SK-N-SH (cell line): ENCODE results near the gene MRM3. TPM values are rescaled to one million over a fixed set of nuclear protein-coding genes. Genes with fewer than 3 reads are reported as not detected.

Source experiments
- CTCF ChIA-PET: fragments of 300-600, 350-600 bp; formaldehyde crosslinking; extraction: SDS; loops from one replicate; lab custom pipeline; 2021; lab: Yijun Ruan, JAX
- POLR2A ChIA-PET: fragments of 350-600 bp; sonication (Branson Sonifier 250); formaldehyde crosslinking; extraction: SDS; loops from one replicate; lab custom pipeline; 2020; ENCODE audit warnings: antibody characterized with exemption, inconsistent platforms; lab: Yijun Ruan, JAX
- DNase-seq: peaks from one replicate; pipeline ENCODE4 v3.0.0; 2012
- H2AFZ ChIP-seq: fragments of 200-600 bp; sonication (generic); 2 replicates; pipeline ENCODE4 v1.8.1; 2016; ENCODE audit warnings: antibody characterized with exemption, mild to moderate bottlenecking, low read depth
- H3F3A ChIP-seq: fragments of 200-600 bp; sonication (generic); replicated peaks from 2 replicates; pipeline ENCODE3; 2016; ENCODE audit warnings: antibody characterized with exemption, mild to moderate bottlenecking; ENCODE audit not compliant: insufficient read depth
- H3K27ac ChIP-seq, 2 experiments: fragments of 200-500 bp in 1 of 2; fragments of 200-600 bp in 1 of 2; sonication (Bioruptor generic) in 1 of 2; sonication (generic), shearing (Covaris generic) in 1 of 2; 2 replicates each; pipeline versions ENCODE4 v1.5.1 to v1.6.1; 2014 to 2016; ENCODE audit warnings: low read depth in 2 of 2, inconsistent platforms in 1 of 2, low read length in 1 of 2, mild to moderate bottlenecking in 1 of 2, mixed read lengths in 1 of 2
- H3K27me3 ChIP-seq: fragments of 200-600 bp; sonication (generic), shearing (Covaris generic); 2 replicates; pipeline ENCODE4 v1.6.1; 2016; ENCODE audit warnings: mixed run types; ENCODE audit not compliant: insufficient read depth
- H3K36me3 ChIP-seq, 2 experiments: fragments of 200-500 bp in 1 of 2; fragments of 200-600 bp in 1 of 2; sonication (Bioruptor generic) in 1 of 2; sonication (generic) in 1 of 2; replicated peaks in 1 of 2; 2 replicates each; pipeline versions ENCODE3 to v1.5.1; 2014 to 2016; ENCODE audit warnings: low read length in 1 of 2, mild to moderate bottlenecking in 1 of 2; ENCODE audit not compliant: insufficient read depth in 2 of 2, control insufficient read depth in 1 of 2
- H3K4me1 ChIP-seq, 2 experiments: fragments of 200-500 bp in 1 of 2; fragments of 200-600 bp in 1 of 2; sonication (Bioruptor generic) in 1 of 2; sonication (generic), shearing (Covaris generic) in 1 of 2; 2 replicates each; pipeline versions ENCODE4 v1.5.1 to v1.6.1; 2014 to 2016; ENCODE audit warnings: low read depth in 1 of 2, low read length in 1 of 2, mixed run types in 1 of 2; ENCODE audit not compliant: insufficient read depth in 2 of 2, control insufficient read depth in 1 of 2
- H3K4me2 ChIP-seq: fragments of 200-600 bp; sonication (generic), shearing (Covaris generic); 2 replicates; pipeline ENCODE4 v1.6.1; 2017; ENCODE audit warnings: mixed run types
- H3K4me3 ChIP-seq, 2 experiments: fragments of 200-500 bp in 1 of 2; fragments of 200-600 bp in 1 of 2; sonication (Bioruptor generic) in 1 of 2; sonication (generic), shearing (Covaris generic) in 1 of 2; 2 replicates each; pipeline versions ENCODE4 v1.5.1 to v1.8.1; 2014 to 2016; ENCODE audit warnings: low read depth in 2 of 2, inconsistent platforms in 1 of 2, low read length in 1 of 2, mild to moderate bottlenecking in 1 of 2, mixed read lengths in 1 of 2, moderate library complexity in 1 of 2
- H3K79me2 ChIP-seq: fragments of 200-600 bp; sonication (generic); 2 replicates; pipeline ENCODE4 v1.8.1; 2017; ENCODE audit warnings: mild to moderate bottlenecking; ENCODE audit not compliant: insufficient read depth
- H3K9ac ChIP-seq: fragments of 200-600 bp; sonication (generic); 2 replicates; pipeline ENCODE4 v1.6.1; 2017; ENCODE audit warnings: mixed run types
- H3K9me2 ChIP-seq: fragments of 200-600 bp; sonication (generic); 2 replicates; pipeline ENCODE4 v1.6.1; 2017; ENCODE audit warnings: mixed run types
- H3K9me3 ChIP-seq: fragments of 200-600 bp; sonication (generic); 2 replicates; pipeline ENCODE4 v1.6.1; 2017; ENCODE audit warnings: mixed run types, mild to moderate bottlenecking, moderate library complexity
- H4K20me1 ChIP-seq: fragments of 200-600 bp; sonication (generic); 2 replicates; pipeline ENCODE4 v1.6.1; 2017; ENCODE audit warnings: mild to moderate bottlenecking, mixed run types; ENCODE audit not compliant: insufficient read depth
- CHD2 ChIP-seq: fragments of 150-350 bp; IDR thresholded peaks from 2 replicates; pipeline ENCODE4 v1.6.1; 2018; ENCODE audit warnings: low read length; ENCODE audit not compliant: partially characterized antibody
- ELF1 ChIP-seq: IDR thresholded peaks from 2 replicates; pipeline ENCODE4 v1.4.0; 2012
- FOSL2 ChIP-seq: IDR thresholded peaks from 2 replicates; pipeline ENCODE4 v1.4.0; 2012; ENCODE audit warnings: low read depth, mild to moderate bottlenecking, moderate library complexity, borderline replicate concordance
- FOXJ3 ChIP-seq: sonication (generic); formaldehyde crosslinking; IDR thresholded peaks from 2 replicates; pipeline ENCODE4 v1.5.1; 2020; ENCODE audit warnings: mild to moderate bottlenecking, missing genetic modification reagents
- FOXM1 ChIP-seq: IDR thresholded peaks from 2 replicates; pipeline ENCODE4 v1.4.0; 2012; ENCODE audit warnings: low read depth, mild to moderate bottlenecking
- GABPA ChIP-seq: IDR thresholded peaks from 2 replicates; pipeline ENCODE4 v1.4.0; 2012; ENCODE audit warnings: low read depth, mild to moderate bottlenecking
- MAX ChIP-seq: IDR thresholded peaks from 2 replicates; pipeline ENCODE4 v1.4.0; 2012; ENCODE audit warnings: low read depth
- PBX3 ChIP-seq: IDR thresholded peaks from 2 replicates; pipeline ENCODE4; 2012
- RCOR1 ChIP-seq: fragments of 150-350 bp; IDR thresholded peaks from 2 replicates; pipeline ENCODE4 v1.6.1; 2017; ENCODE audit warnings: antibody characterized with exemption, low read length
- RXRA ChIP-seq: IDR thresholded peaks from 2 replicates; pipeline ENCODE4 v1.4.0; 2012; ENCODE audit warnings: low read depth, mild to moderate bottlenecking, borderline replicate concordance
- SIN3A ChIP-seq: IDR thresholded peaks from 2 replicates; pipeline ENCODE4 v1.6.1; 2012; ENCODE audit warnings: low read depth, mild to moderate bottlenecking, low read length, moderate library complexity, borderline replicate concordance
- SMC3 ChIP-seq: IDR thresholded peaks from 2 replicates; pipeline ENCODE4 v1.6.1; 2012; ENCODE audit warnings: low read depth, low read length, improper control_type of control experiment
- TAF1 ChIP-seq: IDR thresholded peaks from 2 replicates; pipeline ENCODE4 v1.6.1; 2012; ENCODE audit warnings: low read depth, mild to moderate bottlenecking, low read length, moderate library complexity, borderline replicate concordance
- TCF12 ChIP-seq: IDR thresholded peaks from 2 replicates; pipeline ENCODE4 v1.4.0; 2012
- TEAD4 ChIP-seq: IDR thresholded peaks from 2 replicates; pipeline ENCODE4 v1.4.0; 2012; ENCODE audit warnings: mild to moderate bottlenecking, borderline replicate concordance; ENCODE audit not compliant: insufficient read depth
- USF1 ChIP-seq: IDR thresholded peaks from 2 replicates; pipeline ENCODE4 v1.4.0; 2012; ENCODE audit warnings: low read depth, borderline replicate concordance
- WGBS: methylation state at CpG from one replicate; pipeline ENCODE4 v1.1.6; 2017; ENCODE audit warnings: low lambda C conversion rate; 5-methylcytosine and 5-hydroxymethylcytosine counted together
- polyA plus RNA-seq, 3 experiments: library from polyadenylated mRNA; depleted of rRNA; stranded (reverse); fragments of >200 nt; gene quantifications; 2 replicates each; pipeline ENCODE4 v1.2.3, GENCODE V29; 2012

Gene MRM3
- polyA plus RNA-seq, 1 of the 3 experiments (the other 2 are of a cell fraction), result 16.4 TPM

GRCh38 chr17:742147-742793 lies 39.9 kb upstream of the MRM3 start:
- Histone ChIP-seq H3K36me3 (peaks cover 18 to 71% of the 10 kb centered on the region in 2 experiments), H3K4me1 (no peaks in the 10 kb centered on the region), H3K79me2 (peaks cover 19% of the 10 kb centered on the region; the same call in 1 of the 2 replicates), H3K4me2 (no peak overlapping the region), H4K20me1 (no peaks in the 10 kb centered on the region), H3K4me3 (no peak overlapping the region), H3F3A (no peaks in the 10 kb centered on the region), H3K9ac (no peak overlapping the region), H3K9me2 (no peaks in the 10 kb centered on the region), H3K27ac (no peak overlapping the region), H2AFZ (no peak overlapping the region), H3K27me3 (no peaks in the 10 kb centered on the region), H3K9me3 (no peaks in the 10 kb centered on the region)
- DNase-seq, result no peak
- POLR2A ChIA-PET, result interaction anchor here (0.9 to 1.2 kb wide), 2 partner anchors 9 kb away, joined by 3 read pairs; no protein-coding TSS in a partner anchor
- TF ChIP-seq SIN3A (no peak), FOSL2 (no peak), FOXJ3 (CRISPR knock-in tag) (no peak), SMC3 (no peak), PBX3 (no peak), RCOR1 (no peak), ELF1 (no peak), FOXM1 (no peak), RXRA (no peak), TEAD4 (no peak), CHD2 (no peak), GABPA (no peak), TCF12 (no peak), TAF1 (no peak)
- CTCF ChIA-PET, result interaction anchor here (2.0 kb wide), 1 partner anchor 9 kb away, joined by 8 read pairs; no protein-coding TSS in a partner anchor
- 95% methylated on average over 11 of the region's 11 CpGs for WGBS

DNA sequence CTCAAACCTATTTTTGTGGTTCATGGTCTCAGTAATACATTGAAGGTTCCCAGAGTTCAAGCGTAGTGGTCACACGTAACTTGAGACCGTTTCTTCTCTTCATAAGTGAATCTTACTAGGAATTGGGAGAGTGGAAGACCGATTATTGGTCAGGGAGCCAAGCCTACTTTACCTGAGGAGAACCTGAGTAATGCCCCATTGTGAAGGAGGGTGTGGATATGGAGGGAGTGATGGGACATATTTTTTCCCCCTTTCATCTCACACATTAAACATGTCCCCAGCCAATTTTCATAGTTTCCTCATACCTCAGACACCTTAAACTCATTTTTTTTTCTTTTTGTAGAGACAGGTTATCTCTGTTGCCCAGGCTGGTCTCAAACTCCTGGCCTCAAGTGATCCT lies 39.0 kb upstream of the MRM3 start:
- H3K9me2 ChIP-seq, result no peaks in the 10 kb centered on the region
- TF ChIP-seq USF1, result no peak
- TF ChIP-seq MAX, result no peak
- TF ChIP-seq, all 33 proteins: peak for 0
- H3F3A ChIP-seq, result no peaks in the 10 kb centered on the region
- H3K9ac ChIP-seq, result no peak overlapping the region
- H4K20me1 ChIP-seq, result no peaks in the 10 kb centered on the region
- DNase-seq, result no peak
- H3K27ac ChIP-seq, result no peak overlapping the region
- POLR2A ChIA-PET, result no interaction called here
- no peak overlapping the region for H3K4me2 ChIP-seq
- WGBS, result 96% methylated on average over 4 of the region's 4 CpGs
- H3K4me3 ChIP-seq, result no peak overlapping the region
- no peak overlapping the region for H2AFZ ChIP-seq
- CTCF ChIA-PET, result interaction anchor here (0.7 to 1.3 kb wide), 2 partner anchors 331 to 434 kb away, joined by 3 to 4 read pairs; no protein-coding TSS in a partner anchor
- peaks cover 20 to 73% of the 10 kb centered on the region in 2 experiments for H3K36me3 ChIP-seq
- H3K4me1 ChIP-seq, result no peaks in the 10 kb centered on the region
- H3K9me3 ChIP-seq, result no peaks in the 10 kb centered on the region
- H3K27me3 ChIP-seq, result no peaks in the 10 kb centered on the region
- peaks cover 20% of the 10 kb centered on the region; the same call in 1 of the 2 replicates for H3K79me2 ChIP-seq
